Endothelial cell of umbilical vein (primary cell): ENCODE measurements around the gene GK2. TPM values are rescaled to one million over a fixed set of nuclear protein-coding genes. Genes with fewer than 3 reads are reported as not detected.

Experiments used
- BruUV-seq: library from RNA; stranded (reverse); fragments of 400-500 nt; replicated peaks from 2 replicates; lab custom pipeline; 2021; lab: Mats Ljungman, UMichigan
- CTCF ChIA-PET: fragments of 300-600, 350-600 bp; sonication (Branson Sonifier 250); formaldehyde crosslinking; loops from one replicate; lab custom pipeline; 2021; ENCODE audit warnings: antibody characterized with exemption, inconsistent platforms; lab: Charles Lee
- POLR2A ChIA-PET: fragments of 300-600, 350-600 bp; sonication (Branson Sonifier 250); formaldehyde crosslinking; loops from one replicate; lab custom pipeline; 2021; ENCODE audit warnings: antibody characterized with exemption, inconsistent platforms; lab: Charles Lee
- DNase-seq: peaks from one replicate; pipeline ENCODE4 v3.0.0-alpha.2; 2011; ENCODE audit warnings: low read depth, low spot score
- FAIRE-seq: peaks from 2 replicates; lab custom pipeline; 2011; peaks lifted over from hg19 to GRCh38; lab: Jason Lieb, UNC
- H2AFZ ChIP-seq: 2 replicates; pipeline ENCODE4 v1.6.0; 2012; ENCODE audit warnings: low read depth, low read length, control low read depth, inconsistent platforms
- H3K27ac ChIP-seq: 2 replicates; pipeline ENCODE4 v1.5.1; 2011; ENCODE audit warnings: low read depth, mild to moderate bottlenecking, control low read depth, low read length, moderate library complexity; ENCODE audit not compliant: insufficient read depth
- H3K27me3 ChIP-seq, 2 experiments: 2 replicates each; pipeline versions ENCODE4 v1.6.0 to v1.6.1; 2011; ENCODE audit warnings: low read length in 2 of 2, mixed read lengths in 1 of 2; ENCODE audit not compliant: control insufficient read depth in 2 of 2, insufficient read depth in 2 of 2
- H3K36me3 ChIP-seq, 2 experiments: 2 replicates in 1 of 2; 3 replicates in 1 of 2; pipeline ENCODE4 v1.5.1; 2011; ENCODE audit warnings: low read length in 2 of 2, mild to moderate bottlenecking in 1 of 2, moderate library complexity in 1 of 2; ENCODE audit not compliant: control insufficient read depth in 2 of 2, insufficient read depth in 2 of 2; ENCODE audit errors: extremely low read depth in 1 of 2
- H3K4me1 ChIP-seq: 3 replicates; pipeline ENCODE4 v1.5.1; 2011; ENCODE audit warnings: mild to moderate bottlenecking, low read length; ENCODE audit not compliant: control insufficient read depth, insufficient read depth; ENCODE audit errors: extremely low read depth
- H3K4me2 ChIP-seq: 2 replicates; pipeline ENCODE4 v1.6.1; 2011; ENCODE audit warnings: low read length, control low read depth, mixed read lengths; ENCODE audit not compliant: insufficient read depth
- H3K4me3 ChIP-seq, 3 experiments: fragments of 200-600 bp in 1 of 3; sonication (generic), shearing (Covaris generic) in 1 of 3; replicated peaks in 1 of 3; 2 replicates each; pipeline ENCODE4 v1.5.1; 2011 to 2016; ENCODE audit warnings: control low read depth in 3 of 3, low read length in 3 of 3, mild to moderate bottlenecking in 2 of 3, inconsistent platforms in 1 of 3, low read depth in 1 of 3, moderate library complexity in 1 of 3; ENCODE audit not compliant: insufficient read depth in 1 of 3
- H3K79me2 ChIP-seq: 2 replicates; pipeline ENCODE4 v1.6.0; 2012; ENCODE audit warnings: low read length, inconsistent platforms; ENCODE audit not compliant: control insufficient read depth, insufficient read depth
- H3K9ac ChIP-seq: replicated peaks from 2 replicates; pipeline ENCODE3; 2011; ENCODE audit warnings: low read length, control low read depth; ENCODE audit not compliant: insufficient read depth; ENCODE audit errors: extremely low read depth
- H3K9me1 ChIP-seq: replicated peaks from 3 replicates; pipeline ENCODE4 v1.6.0; 2011; ENCODE audit warnings: mild to moderate bottlenecking, low read length; ENCODE audit not compliant: control insufficient read depth, insufficient read depth; ENCODE audit errors: extremely low read depth
- H3K9me3 ChIP-seq: replicated peaks from 2 replicates; pipeline ENCODE4 v1.5.1; 2012; ENCODE audit warnings: low read length, inconsistent platforms; ENCODE audit not compliant: control insufficient read depth, insufficient read depth
- H4K20me1 ChIP-seq: replicated peaks from 2 replicates; pipeline ENCODE3; 2011; ENCODE audit warnings: mild to moderate bottlenecking, low read length; ENCODE audit not compliant: control insufficient read depth, insufficient read depth; ENCODE audit errors: extremely low read depth
- CTCF ChIP-seq, 2 donors: IDR thresholded peaks; 1 replicate in 1 of 2; 2 replicates in 1 of 2; pipeline ENCODE4 v1.5.1; 2011; ENCODE audit warnings: low read length in 2 of 2, mild to moderate bottlenecking in 2 of 2, moderate library complexity in 2 of 2, control low read depth in 1 of 2, inconsistent platforms in 1 of 2, low read depth in 1 of 2; ENCODE audit not compliant: insufficient read depth in 1 of 2; ENCODE audit errors: extremely low read depth in 1 of 2
- EZH2 ChIP-seq: IDR thresholded peaks from 2 replicates; pipeline ENCODE4 v1.6.1; 2012; ENCODE audit warnings: borderline replicate concordance, low read depth, mild to moderate bottlenecking, moderate library complexity, low read length, inconsistent platforms; ENCODE audit not compliant: severe bottlenecking
- FOS ChIP-seq: IDR thresholded peaks from 2 replicates; pipeline ENCODE4 v1.6.1; 2011; ENCODE audit warnings: mild to moderate bottlenecking, low read length, moderate library complexity, borderline replicate concordance; ENCODE audit not compliant: insufficient read depth
- GATA2 ChIP-seq: IDR thresholded peaks from 2 replicates; pipeline ENCODE4 v1.7.0; 2011; ENCODE audit warnings: low read depth, mild to moderate bottlenecking, moderate library complexity, mixed read lengths, low read length; ENCODE audit not compliant: insufficient read length, insufficient read depth
- JUN ChIP-seq: IDR thresholded peaks from 2 replicates; pipeline ENCODE4 v1.6.1; 2011; ENCODE audit warnings: borderline replicate concordance, low read depth; ENCODE audit not compliant: insufficient read length, insufficient read depth
- MAX ChIP-seq: IDR thresholded peaks from 2 replicates; pipeline ENCODE4 v1.6.1; 2011; ENCODE audit not compliant: insufficient read depth, insufficient read length
- MYC ChIP-seq: IDR thresholded peaks from one replicate; pipeline ENCODE4 v1.6.1; 2011; ENCODE audit warnings: mild to moderate bottlenecking, low read depth, low read length
- POLR2A ChIP-seq: IDR thresholded peaks from 2 replicates; pipeline ENCODE4 v1.6.1; 2012; ENCODE audit warnings: low read depth, mild to moderate bottlenecking, control low read depth, low read length
- POLR2AphosphoS5 ChIP-seq: IDR thresholded peaks from 2 replicates; pipeline ENCODE4 v1.6.1; 2012; ENCODE audit warnings: low read depth, mild to moderate bottlenecking, control low read depth, low read length, moderate library complexity; ENCODE audit not compliant: insufficient read depth
- dilution Hi-C: fragments of 300-500 bp; cut with MboI; formaldehyde crosslinking; loops from one replicate; pipeline ENCODE4 v1.15.0; 2019; ENCODE audit warnings: low sequenced_read_pairs; ENCODE audit not compliant: extremely low pct_ligation_motif_present
- intact Hi-C: fragments of 100-400 bp; cut with micrococcal nuclease; formaldehyde crosslinking; loops from one replicate; pipeline ENCODE4 v1.10.0; 2022
- polyA plus RNA-seq, 4 experiments: library from polyadenylated mRNA; depleted of rRNA in 3 of 4; stranded (reverse) in 3 of 4; unstranded in 1 of 4; fragments of >200 nt; gene quantifications; 2 replicates each; pipeline versions ENCODE4 v1.2.1 to v1.2.3, GENCODE V29; 2011 to 2012; ENCODE audit warnings: missing spikeins in 1 of 4
- total RNA-seq: library from RNA; stranded (reverse); gene quantifications from 2 replicates; pipeline ENCODE4 v1.2.3, GENCODE V29; 2021

Gene GK2
- total and polyA plus RNA-seq, 2 donors (not counting 3 experiments of a cell fraction or from before 2014, with no cell fraction given), result not detected

- H3K9ac ChIP-seq, result no peak overlapping the region
- no peaks in the 10 kb centered on the region for H3K9me3 ChIP-seq
- H3K4me3 ChIP-seq, result no peak overlapping the region
- H2AFZ ChIP-seq, result no peak overlapping the region
- H3K27ac ChIP-seq, result no peak overlapping the region
- no peaks in the 10 kb centered on the region for H3K36me3 ChIP-seq
- DNase-seq (no peak), FAIRE-seq (no peak)
- no peaks in the 10 kb centered on the region for H3K4me1 ChIP-seq
- H3K27me3 ChIP-seq, result no peaks in the 10 kb centered on the region
- POLR2A ChIA-PET, result no interaction called here
- H3K79me2 ChIP-seq, result no peaks in the 10 kb centered on the region
- intact Hi-C loops, result no loop called here
- H3K4me2 ChIP-seq, result no peak overlapping the region
- H3K9me1 ChIP-seq, result no peaks in the 10 kb centered on the region
- no TSS peak for BruUV-seq
- dilution Hi-C loops, result no loop called here
- TF ChIP-seq POLR2A (no peak), GATA2 (no peak), JUN (no peak), POLR2AphosphoS5 (no peak), CTCF (IDR thresholded peaks at IDR 0.05; ENCODE audit: extremely low read depth in 1 of 2, insufficient read depth in 1 of 2, low read depth in 1 of 2, low read length in 2 of 2) (no peak), MYC (no peak), MAX (no peak), EZH2 (no peak), FOS (no peak)
- H4K20me1 ChIP-seq, result no peaks in the 10 kb centered on the region
- CTCF ChIA-PET, result no interaction called here
Observed at GRCh38 chr4:79454656-79455055, 46.6 kb upstream of the GK2 start.
